ENCODE measurements around the gene MFSD2B.

GRCh38 chr2:23993736-23994269 is 16.1 kb upstream of the MFSD2B start:
- TF ChIP-seq CTCF (IDR thresholded peaks at IDR 0.05; ENCODE audit: low read depth, low read length) = no peak
- no peak for TF ChIP-seq EZH2phosphoT487 (IDR thresholded peaks at IDR 0.05; ENCODE audit: low read depth)

Measured in OCI-LY3 (cell line).